Activated T-cell treated with anti-CD3 and anti-CD28 coated beads for 48 hours (primary cell): ENCODE measurements around the gene TAPT1.
"Not testable (repeated sequence)": the region's sequence is repeated elsewhere in the genome, so short reads cannot be mapped to it uniquely, and the experiment has no call there.

Experiments used
- DNase-seq: peaks from one replicate; pipeline ENCODE4 v3.0.0-alpha.2; 2020; ENCODE audit warnings: low read depth

The TAPT1 gene

DNA sequence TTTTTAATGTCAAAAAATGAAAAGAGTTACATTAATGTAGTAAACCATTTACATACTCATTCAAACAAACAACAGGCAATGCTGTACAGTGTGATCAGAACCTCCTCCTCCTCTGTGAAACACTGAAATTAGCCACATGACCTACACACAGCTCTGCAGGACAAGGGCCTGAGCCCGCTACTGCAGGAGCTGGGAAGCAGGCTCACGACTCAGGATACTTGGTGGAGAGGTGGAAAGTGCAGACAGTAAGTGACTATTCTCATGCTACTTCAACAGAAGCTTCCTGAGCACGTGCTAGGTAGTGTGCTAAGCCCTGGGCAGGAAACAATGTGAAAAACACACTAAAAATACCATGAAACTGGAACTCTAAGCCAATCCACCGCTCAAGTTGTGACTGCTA, 56.8 kb downstream of the TAPT1 start:
- no peak for DNase-seq

DNA sequence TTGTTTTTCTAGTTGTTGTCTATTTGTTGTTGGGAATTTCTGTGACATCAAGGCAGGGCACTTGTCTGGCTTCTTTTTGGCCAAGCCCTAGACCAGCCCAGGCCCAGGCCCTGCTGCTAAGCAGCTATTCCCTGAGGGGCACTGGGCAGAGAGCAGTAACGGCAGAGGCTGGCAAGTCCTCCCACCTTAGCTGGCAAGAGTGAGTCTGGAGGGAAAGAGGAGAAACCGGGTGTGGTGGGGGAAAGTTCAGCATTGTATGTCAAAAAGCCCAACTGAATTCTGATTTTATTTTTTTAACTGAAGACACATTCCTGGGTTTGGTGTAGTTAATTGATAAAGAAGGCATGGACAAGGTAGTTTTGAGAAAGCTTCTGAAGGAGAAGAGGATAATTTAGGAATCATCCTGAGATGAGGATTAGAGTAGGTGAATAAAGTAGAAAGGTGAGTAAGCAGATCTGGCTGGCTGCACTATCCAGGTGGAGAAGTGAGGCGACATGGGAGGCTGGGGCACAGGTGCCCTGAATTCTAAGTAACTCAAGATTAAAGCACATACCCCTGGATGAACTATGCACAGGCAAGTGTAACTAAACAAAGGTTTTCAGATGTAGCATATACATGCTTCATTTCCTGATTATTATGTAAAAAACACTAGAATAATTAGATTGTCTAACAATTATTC, 57.4 kb downstream of the TAPT1 start:
- no peak for DNase-seq

GRCh38 chr4:16168144-16168543, 58.1 kb downstream of the TAPT1 start:
- no peak for DNase-seq

GRCh38 chr4:16165931-16166330, 60.3 kb downstream of the TAPT1 start:
- DNase-seq, result no peak

DNA sequence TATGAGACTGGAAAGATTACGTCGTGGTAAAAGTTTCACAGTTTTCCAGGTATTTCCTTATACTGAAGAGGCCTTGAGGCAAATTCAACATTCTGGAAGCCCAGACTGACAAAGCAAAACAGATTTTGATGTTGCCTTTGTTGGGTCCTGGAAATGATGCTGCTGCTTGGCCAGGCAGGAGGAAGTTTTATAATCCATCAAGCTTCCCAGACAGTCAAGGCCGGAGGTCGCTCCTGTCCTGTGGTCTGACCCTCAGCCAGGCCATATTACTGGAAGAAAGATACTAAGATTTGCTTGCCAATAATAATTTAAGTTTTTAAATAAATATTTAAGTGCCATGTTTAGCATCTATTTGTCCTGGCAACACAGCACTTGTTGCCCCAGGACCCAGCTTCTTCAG, 63.4 kb downstream of the TAPT1 start:
- no peak for DNase-seq

- DNase-seq, result no peak
Observed at GRCh38 chr4:16161851-16162408, 64.3 kb downstream of the TAPT1 start.

DNA sequence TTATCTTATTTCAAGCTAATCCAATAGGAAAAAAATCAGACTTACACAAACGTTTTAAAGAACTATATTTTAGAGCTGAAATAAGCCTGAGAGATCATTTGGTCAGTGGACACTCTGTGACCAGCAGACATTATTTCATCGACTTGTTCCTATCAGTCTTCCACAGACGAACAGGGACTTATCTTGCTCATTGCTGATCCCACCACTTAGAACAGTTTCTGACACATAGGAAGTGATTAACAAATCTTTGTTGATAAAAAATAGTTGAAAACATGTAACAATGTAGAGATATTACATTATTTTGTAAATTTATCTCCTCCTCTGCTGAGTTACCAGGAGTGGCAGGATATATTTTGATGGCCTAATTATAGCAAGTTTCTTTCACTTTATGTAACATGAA, 65.8 kb downstream of the TAPT1 start:
- no peak for DNase-seq

- DNase-seq, result no peak
Observed at GRCh38 chr4:16159286-16159685, 67.0 kb downstream of the TAPT1 start.

- no peak for DNase-seq
Observed at GRCh38 chr4:16158504-16158852, 67.8 kb downstream of the TAPT1 start.

DNA sequence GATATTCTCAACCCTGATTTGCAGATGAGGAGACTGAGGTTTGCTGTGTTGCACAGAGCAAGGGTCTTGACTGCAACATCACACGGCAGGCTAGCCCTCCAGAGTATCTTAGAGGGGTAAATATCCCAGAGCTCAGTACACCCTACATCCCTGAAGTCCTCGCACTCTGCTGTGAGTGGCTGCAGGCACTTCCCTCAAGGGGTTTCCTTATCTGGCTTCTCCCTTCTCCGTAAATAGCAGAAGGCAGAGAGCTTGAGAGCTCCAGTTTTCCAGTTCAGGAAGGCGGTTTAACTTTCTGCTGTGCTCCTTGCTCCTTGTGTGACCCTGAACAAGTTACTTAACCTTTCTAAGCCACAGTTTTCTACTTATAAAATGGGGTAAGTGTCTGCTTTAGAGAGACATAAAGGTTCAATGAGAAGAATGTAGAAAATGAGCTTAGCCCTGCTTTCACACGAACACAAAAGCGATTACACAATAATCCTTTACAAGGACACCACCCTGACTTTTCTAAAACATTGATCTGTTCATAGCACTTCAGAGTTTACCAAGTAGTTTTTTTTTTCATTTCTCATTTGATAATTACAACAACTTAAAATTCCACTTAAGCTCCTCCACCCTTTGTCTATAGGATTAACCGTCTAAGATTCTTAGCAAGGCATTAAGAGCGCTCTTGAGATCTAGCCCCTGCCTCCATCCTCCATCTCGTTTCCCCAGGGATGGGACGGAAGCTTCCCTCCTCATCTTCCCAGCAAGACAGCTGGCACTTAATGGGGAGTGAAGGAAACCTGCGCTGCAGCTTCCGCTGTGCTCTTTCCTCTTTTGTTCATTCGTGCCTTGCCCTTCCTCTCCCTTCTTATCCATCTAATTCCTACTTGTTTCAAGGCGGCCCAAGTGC, 68.4 kb downstream of the TAPT1 start:
- DNase-seq, result no peak

DNA sequence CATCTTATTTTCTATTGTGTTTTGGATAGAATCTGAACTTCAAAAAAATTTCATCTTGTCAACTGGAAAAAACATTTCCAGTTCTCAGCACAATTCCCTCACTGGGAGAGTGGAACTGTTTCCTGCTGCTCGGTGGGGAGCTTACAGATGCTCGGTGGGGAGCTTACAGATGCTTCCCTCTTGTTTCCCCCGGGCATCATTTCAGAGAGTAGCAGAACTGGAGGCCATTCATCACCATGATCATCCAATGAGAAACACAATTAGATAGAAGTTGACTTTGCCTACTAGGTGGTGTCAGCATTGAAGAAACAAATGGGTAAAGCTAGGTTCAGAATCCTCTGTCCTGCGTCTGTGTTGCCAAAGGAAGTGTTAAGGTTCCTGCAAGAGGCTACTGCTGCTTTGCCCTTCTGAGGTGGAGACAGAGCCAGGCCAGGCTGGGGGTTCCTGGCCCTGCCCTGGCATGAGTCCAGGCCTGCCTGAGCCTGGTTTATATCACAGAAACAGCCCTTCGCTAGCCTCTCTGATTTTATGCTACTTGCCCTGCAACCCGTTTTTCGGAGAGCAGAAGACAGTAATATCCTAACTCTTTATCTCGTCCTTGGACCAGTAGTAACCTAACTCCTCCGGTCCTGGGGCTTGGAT, 70.6 kb downstream of the TAPT1 start:
- no peak for DNase-seq

- DNase-seq, result no peak
Observed at GRCh38 chr4:16154451-16154850, 71.8 kb downstream of the TAPT1 start.

- DNase-seq, result no peak
Observed at GRCh38 chr4:16150716-16151115, 75.6 kb downstream of the TAPT1 start.

DNA sequence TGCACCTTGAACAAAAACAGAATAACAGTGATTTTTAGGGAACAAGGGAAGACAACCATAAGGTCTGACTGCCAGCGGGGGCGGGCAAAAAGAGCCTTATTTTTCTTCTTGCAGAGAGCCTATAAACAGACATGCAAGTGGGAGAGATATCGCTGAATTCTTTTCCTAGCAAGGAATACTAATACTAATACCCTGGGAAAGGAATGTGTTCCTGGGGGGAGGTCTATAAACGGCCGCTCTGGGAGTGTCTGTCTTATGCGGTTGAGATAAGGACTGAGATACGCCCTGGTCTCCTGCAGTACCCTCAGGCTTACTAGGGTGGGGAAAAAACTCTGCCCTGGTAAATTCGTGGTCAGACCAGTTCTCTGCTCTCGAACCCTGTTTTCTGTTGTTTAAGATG, 81.4 kb downstream of the TAPT1 start:
- not testable (repeated sequence) for DNase-seq

GRCh38 chr4:16142598-16143310, 83.5 kb downstream of the TAPT1 start:
- DNase-seq, result no peak

GRCh38 chr4:16140879-16141249, 85.4 kb downstream of the TAPT1 start:
- DNase-seq, result no peak

GRCh38 chr4:16140231-16140878, 85.9 kb downstream of the TAPT1 start:
- no peak for DNase-seq

- DNase-seq, result no peak
Observed at GRCh38 chr4:16139066-16139945, 87.0 kb downstream of the TAPT1 start.

DNA sequence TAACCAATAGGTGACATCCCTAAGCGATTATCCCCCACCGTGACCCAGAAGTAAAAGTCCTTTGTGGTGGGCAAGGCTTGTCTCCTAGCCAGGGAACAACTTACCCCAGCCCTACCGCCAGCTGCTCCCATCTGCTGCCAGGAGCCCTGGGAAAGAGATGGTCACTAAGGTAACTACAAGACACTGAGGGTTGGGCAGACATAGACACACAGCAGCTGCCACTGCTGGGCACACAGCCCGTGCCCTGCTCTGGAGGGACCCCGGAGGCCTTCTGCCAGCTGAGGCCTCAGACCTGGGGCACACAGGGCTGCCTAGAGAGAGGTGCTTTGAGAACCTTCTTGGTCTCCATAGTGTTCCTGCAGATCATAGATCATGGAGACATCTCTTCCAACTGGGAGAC, 89.4 kb downstream of the TAPT1 start:
- no peak for DNase-seq

GRCh38 chr4:16136311-16136710, 90.0 kb downstream of the TAPT1 start:
- DNase-seq, result no peak

- DNase-seq, result no peak
Observed at GRCh38 chr4:16133406-16133805, 92.9 kb downstream of the TAPT1 start.
